Ecto neural progenitor cell (in vitro differentiated cells): ENCODE results near the gene CHRNB2.

Source experiments
- DNase-seq: peaks from one replicate; pipeline ENCODE4 v3.0.0-alpha.2; 2018; ENCODE audit warnings: low spot score

The CHRNB2 gene

GRCh38 chr1:154552036-154552435 is 15.5 kb upstream of the CHRNB2 start:
- DNase-seq = no peak

- DNase-seq = no peak
Observed at GRCh38 chr1:154553056-154554030, 14.2 kb upstream of the CHRNB2 start.

- peak; percentile 55 for DNase-seq
Observed at GRCh38 chr1:154556422-154556821, 11.2 kb upstream of the CHRNB2 start.

- DNase-seq = no peak
Observed at GRCh38 chr1:154557248-154557938, 10.2 kb upstream of the CHRNB2 start.

GRCh38 chr1:154557939-154558719 is 9.4 kb upstream of the CHRNB2 start, which contains the start of gene UBE2Q1:
UBE2Q1 (minus strand) TSS chr1:154558662; CDS start chr1:154558553, 109 bp downstream.
- peak; percentile 75 for DNase-seq

- DNase-seq = peak; percentile 98
Observed at GRCh38 chr1:154558720-154559465, 8.7 kb upstream of the CHRNB2 start.

GRCh38 chr1:154559466-154560044 is 8.0 kb upstream of the CHRNB2 start:
- DNase-seq = peak; percentile 88

GRCh38 chr1:154565876-154566275 is 1.7 kb upstream of the CHRNB2 start:
- DNase-seq = no peak

GRCh38 chr1:154568157-154568815 is 708 bp downstream of the CHRNB2 start:
- DNase-seq = no peak

GRCh38 chr1:154571244-154571963 is 3.8 kb downstream of the CHRNB2 start:
- no peak for DNase-seq

GRCh38 chr1:154571964-154572288 is 4.3 kb downstream of the CHRNB2 start:
- DNase-seq = no peak

- no peak for DNase-seq
Observed at GRCh38 chr1:154572468-154573167, 5.0 kb downstream of the CHRNB2 start.

- no peak for DNase-seq
Observed at GRCh38 chr1:154573168-154573510, 5.6 kb downstream of the CHRNB2 start.

- DNase-seq = no peak
Observed at GRCh38 chr1:154574716-154575115, 7.1 kb downstream of the CHRNB2 start.

GRCh38 chr1:154575147-154575927 is 7.8 kb downstream of the CHRNB2 start:
- DNase-seq = no peak

- no peak for DNase-seq
Observed at GRCh38 chr1:154575951-154576566, 8.5 kb downstream of the CHRNB2 start.

- DNase-seq = no peak
Observed at GRCh38 chr1:154577346-154578057, 9.9 kb downstream of the CHRNB2 start.

- no peak for DNase-seq
Observed at GRCh38 chr1:154578058-154578418, 10.5 kb downstream of the CHRNB2 start.
